NCI-H187 (cell line): ENCODE data around the gene AGAP2.
"Not testable (repeated sequence)": the region's sequence is repeated elsewhere in the genome, so short reads cannot be mapped to it uniquely, and the experiment has no call there.

Experiments
- DNase-seq, 2 experiments: peaks; one replicate each; lab custom pipeline; 2025; lab: John Stamatoyannopoulos, UW

AGAP2 gene

GRCh38 chr12:57722716-57723629 is 15.6 kb downstream of the AGAP2 start:
- no peak for DNase-seq

DNA sequence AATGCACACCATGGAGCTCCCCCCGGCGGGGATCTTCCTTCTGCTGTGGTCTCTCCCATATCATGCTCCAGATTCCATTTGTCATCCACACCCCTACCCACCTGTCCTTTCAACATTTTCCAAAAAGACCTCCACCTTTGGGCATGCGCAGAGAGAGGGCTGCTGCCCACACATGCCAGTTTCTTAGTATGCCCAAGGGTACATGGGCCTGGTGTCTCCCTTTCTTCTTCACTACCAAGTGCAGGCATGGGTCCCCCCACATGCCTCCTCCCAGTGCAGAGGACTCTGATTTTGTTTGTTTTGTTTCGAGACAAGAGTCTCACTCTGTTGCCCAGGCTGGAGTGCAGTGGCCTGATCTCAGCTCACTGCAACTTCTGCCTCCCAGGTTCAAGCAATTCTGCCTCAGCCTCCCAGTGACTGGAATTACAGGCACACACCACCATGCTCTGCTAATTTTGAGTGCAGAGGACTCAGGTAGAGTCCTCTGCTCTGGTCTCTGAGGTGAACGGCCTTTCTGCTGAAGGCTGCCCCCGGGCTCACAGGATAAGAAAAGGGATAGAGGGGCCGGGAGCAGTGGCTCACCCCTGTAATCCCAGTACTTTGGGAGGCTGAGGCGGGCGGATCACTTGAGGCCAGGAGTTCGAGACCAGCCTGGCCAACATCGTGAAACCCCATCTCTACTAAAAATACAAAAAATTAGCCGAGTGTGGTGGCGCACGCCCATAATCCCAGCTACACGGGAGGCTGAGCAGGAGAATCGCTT is 16.5 kb downstream of the AGAP2 start:
- not testable (repeated sequence) for DNase-seq

DNA sequence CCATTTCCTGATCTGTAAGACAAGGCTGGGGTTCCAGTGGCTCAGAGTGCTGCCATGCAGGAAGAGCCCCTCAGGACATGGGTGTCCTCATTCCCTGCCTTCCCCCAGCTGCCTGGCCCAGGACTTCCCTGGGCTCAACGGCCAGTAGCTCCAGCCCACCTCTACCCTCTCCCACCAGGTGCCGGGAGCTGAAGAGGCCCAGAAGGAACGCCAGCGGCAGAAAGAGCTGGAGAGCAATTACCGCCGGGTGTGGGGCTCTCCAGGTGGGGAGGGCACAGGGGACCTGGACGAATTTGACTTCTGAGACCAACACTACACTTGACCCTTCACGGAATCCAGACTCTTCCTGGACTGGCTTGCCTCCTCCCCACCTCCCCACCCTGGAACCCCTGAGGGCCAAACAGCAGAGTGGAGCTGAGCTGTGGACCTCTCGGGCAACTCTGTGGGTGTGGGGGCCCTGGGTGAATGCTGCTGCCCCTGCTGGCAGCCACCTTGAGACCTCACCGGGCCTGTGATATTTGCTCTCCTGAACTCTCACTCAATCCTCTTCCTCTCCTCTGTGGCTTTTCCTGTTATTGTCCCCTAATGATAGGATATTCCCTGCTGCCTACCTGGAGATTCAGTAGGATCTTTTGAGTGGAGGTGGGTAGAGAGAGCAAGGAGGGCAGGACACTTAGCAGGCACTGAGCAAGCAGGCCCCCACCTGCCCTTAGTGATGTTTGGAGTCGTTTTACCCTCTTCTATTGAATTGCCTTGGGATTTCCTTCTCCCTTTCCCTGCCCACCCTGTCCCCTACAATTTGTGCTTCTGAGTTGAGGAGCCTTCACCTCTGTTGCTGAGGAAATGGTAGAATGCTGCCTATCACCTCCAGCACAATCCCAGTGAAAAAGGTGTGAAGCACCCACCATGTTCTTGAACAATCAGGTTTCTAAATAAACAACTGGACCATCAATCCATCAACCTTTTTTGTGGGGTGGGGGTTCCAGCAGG is 17.6 kb downstream of the AGAP2 start:
- no peak for DNase-seq

DNA sequence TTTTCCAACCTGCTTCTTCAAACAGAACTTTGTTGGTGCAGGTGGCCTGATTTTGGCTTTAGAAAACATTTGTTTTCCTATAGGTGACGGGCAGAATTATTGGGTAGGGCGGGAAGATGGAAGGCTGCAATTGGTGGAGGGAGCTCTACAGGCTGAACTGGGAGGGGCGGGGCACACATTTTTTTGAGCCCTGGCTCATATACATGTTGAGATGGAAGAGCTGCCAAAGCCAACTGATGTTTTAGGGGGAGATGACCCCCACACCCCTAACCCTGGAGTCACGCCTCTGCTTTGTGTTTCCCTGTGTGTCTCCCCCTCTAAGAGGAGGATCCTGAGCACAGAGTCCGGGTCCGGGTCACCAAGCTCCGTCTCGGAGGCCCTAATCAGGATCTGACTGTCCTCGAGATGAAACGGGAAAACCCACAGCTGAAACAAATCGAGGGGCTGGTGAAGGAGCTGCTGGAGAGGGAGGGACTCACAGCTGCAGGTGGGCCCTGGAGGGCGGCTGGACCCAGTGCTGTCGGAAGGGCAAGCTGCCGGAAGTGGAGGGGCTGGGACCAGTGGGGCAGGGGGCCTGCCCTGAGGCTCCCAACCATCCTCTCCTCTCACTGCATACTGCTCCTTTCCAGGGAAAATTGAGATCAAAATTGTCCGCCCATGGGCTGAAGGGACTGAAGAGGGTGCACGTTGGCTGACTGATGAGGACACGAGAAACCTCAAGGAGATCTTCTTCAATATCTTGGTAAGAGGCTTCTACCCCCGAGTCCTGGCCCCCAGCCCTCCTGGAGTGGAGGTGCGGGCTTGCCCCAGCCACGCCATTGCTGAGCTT is 18.6 kb downstream of the AGAP2 start:
- no peak for DNase-seq

- no peak for DNase-seq
Measured at GRCh38 chr12:57718641-57719528, 19.7 kb downstream of the AGAP2 start.

DNA sequence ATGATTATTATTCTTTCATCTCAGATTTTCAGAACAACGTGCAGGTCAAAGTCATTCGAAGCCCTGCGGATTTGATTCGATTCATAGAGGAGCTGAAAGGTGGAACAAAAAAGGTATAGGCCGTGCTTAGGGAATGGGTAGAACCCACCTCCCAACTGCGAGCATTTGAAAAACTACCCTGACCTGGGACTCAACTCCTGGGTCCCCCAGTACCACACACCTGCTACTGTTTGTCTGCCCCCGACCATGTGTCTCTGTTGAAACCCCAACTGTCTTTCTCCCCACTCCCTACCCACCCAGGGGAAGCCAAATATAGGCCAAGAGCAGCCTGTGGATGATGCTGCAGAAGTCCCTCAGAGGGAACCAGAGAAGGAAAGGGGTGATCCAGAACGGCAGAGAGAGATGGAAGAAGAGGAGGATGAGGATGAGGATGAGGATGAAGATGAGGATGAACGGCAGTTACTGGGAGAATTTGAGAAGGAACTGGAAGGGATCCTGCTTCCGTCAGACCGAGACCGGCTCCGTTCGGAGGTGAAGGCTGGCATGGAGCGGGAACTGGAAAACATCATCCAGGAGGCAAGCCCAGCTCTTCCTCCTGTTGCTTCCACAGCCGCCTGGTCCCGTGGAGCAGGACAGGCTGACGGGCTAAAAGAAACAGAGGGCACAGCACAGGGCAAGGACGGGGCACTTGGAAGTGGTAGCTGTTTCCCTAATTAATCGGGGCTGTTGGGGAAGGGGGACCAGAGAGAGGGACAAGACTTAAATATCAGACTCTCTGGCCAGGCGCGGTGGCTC is 20.5 kb downstream of the AGAP2 start:
- DNase-seq: no peak

DNA sequence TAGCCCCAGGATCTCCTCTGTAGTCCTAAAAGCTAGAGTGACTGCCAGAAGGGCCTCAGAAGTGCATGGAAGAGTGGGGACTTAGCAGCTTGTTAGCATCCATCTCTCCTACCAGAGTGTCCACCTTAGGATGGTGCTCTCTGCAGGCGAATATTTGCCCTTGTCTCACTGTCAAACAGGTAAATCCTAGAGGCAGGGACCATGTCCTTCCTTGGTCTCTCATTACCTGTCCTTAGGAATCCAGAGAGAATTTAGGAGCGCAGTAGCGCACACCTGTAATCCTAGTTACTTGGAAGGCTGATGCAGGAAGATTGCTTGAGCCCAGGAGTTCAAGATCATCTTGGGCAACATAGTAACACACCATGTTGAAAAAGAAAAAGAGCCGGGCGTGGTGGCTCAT is 21.4 kb downstream of the AGAP2 start:
- no peak for DNase-seq

DNA sequence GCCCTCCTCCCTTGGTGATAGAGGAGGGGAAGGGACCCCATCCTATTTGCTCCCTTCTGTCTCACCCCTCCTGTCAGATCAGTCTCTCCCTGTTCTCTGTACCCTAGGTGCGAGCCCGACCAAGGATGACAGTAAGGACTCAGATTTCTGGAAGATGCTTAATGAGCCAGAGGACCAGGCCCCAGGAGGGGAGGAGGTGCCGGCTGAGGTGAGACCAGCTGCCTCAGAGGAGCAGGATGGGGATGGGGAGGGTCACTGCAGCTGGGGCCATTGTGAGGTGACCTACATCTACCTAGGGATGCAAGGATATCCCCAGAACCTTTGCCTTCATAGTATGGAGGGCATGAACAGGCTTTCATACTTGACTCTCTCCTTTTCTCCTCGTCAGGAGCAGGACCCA is 22.2 kb downstream of the AGAP2 start:
- DNase-seq: no peak

DNA sequence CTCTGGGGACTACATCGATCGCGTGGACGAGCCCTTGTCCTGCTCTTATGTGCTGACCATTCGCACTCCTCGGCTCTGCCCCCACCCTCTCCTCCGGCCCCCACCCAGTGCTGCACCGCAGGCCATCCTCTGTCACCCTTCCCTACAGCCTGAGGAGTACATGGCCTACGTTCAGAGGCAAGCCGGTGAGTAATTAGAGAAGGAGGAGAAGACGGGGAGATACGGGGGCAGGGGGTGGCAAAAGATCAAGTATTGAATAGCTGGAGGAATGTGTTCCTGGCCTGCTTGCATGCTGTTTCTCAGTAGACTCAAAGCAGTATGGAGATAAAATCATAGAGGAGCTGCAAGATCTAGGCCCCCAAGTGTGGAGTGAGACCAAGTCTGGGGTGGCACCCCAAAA is 22.8 kb downstream of the AGAP2 start:
- DNase-seq: no peak

GRCh38 chr12:57715036-57715748 is 23.4 kb downstream of the AGAP2 start:
- DNase-seq: not testable (repeated sequence)

DNA sequence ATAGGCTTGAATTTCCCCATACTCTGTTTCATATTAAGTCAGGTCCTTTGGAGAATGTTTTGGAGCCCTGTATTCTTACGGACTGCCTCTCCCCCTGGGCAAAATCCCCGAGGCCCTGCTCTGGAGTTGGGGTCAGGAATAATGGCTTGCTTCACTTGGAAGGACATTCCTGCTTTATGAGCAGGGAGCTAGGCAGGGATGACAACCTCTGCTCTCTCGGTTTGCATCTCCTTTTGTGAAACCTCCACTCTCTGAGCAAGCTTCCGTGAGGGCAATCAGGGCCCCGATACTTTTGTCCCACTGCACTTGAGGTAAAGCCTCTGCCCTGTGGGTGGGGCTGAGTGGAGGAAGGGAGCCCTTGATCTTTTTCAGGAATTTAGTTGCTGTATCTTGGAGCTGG is 25.3 kb downstream of the AGAP2 start:
- DNase-seq: no peak

DNA sequence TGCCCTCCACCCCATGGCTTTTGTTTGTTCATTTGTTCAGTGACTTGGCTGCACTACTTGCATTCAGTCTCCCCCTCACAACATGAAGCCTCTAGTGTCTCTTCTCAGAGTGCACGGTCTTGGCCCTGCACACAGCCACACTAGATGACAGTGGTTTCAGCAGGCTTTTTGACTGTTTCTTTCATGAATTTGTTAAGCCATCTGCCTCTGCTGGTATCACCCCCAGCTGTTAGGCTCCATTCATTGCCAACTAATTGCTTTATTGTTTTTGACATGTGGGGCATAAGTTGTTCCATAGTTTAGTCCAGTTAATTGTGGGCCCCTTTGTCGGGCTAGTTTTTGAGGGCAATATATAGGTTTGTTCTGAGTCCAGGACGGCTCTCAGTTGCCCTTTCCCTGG is 25.8 kb downstream of the AGAP2 start:
- DNase-seq: no peak

DNA sequence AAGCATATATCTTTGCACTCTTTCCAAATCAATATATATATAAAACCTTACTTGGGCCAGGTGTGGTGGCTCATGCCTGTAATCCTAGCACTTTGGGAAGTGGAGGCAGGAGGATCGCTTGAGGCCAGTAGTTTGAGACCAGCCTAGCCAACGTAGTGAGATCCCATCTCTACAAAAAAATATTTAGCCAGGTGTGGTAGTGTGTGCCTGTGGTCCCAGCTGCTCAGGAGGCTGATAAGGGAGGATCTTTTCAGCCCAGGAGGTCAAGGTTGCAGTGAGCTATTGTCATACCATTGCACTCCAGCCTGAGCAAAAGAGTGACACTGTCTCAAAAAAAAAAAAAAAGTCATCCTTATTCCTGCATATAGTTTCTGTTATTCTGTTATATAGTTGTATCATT is 30.2 kb downstream of the AGAP2 start:
- DNase-seq: no peak

DNA sequence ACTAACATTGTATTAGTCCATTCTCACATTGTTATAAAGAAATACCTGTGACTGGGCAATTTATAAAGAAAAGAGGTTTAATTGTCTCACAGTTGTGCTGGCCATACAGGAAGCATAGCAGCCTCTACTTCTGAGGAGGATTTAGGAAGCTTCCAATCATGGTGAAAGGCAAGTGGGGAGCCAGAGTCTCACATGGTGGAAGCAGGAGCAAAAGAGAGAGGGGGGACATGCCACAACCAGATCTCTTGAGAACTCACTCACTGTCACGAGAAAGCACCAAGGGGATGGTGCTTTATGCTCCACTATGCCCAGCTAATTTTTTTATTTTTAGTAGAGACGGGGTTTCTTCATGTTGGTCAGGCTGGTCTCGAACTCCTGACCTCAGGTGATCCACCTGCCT is 31.3 kb downstream of the AGAP2 start:
- DNase-seq: no peak

DNA sequence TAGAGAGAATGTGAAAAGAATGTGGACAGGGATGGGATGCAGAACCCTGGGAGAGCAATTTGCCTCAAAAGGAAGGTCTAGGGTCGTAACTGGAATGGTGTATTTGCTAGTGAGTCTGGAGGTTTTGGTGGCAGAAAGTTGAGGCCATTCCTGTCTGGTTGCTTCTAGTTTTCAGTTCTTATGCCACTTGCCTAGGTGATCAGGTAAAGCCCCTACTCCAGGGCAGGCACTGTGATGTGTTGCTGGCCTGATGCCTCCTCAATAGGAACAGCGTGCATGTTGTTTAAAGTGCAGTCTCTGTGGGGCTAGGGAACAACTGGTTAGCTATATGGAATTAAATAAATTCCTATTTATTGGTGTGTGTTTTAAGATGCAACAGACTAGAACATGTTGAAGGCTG is 38.2 kb downstream of the AGAP2 start:
- no peak for DNase-seq

DNA sequence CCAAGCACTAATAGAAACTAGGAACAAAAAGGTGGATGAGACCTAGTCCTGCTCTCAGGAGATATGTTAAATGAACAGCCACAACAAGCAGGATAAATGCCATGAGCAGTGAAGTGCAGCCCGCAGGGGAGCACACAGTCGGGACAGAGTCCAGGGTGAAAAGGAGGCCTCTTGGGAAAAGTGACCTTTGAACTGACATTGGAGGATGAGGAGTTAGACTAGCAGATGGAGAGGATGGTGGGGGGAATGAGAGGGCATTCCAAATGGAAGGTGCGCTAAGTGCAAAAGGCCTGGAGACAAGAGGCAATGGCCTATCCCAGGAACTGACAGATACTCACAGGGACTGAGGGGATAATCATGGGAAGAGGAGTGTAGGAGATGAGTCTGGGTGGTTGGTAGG is 40.1 kb downstream of the AGAP2 start:
- DNase-seq: no peak

DNA sequence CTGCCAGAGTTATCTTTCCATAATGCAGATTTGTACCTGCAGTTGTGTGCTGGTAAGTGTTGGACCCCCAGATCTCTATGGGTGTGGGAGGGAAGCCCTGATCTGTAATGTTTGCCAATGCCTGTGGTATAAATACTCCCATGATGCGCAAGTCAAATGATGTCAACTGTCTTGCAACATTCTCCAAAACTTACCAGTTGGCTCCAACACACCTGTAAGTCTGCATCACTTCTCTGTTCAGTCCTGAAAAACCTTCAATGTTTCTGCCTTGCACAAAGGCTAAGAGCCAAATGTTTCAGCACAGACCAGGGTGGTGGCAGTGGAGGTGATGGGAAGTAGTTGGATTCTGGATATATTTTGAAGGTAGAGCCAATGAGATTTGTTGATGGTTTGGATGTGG is 41.5 kb downstream of the AGAP2 start:
- DNase-seq: no peak

- no peak for DNase-seq
Measured at GRCh38 chr12:57695770-57696432, 42.6 kb downstream of the AGAP2 start.
